IPS DF 6.9 (cell line): ENCODE measurements around the gene FBF1.
"Not testable (repeated sequence)": the region's sequence is repeated elsewhere in the genome, so short reads cannot be mapped to it uniquely, and the experiment has no call there.

Source experiments
- DNase-seq: peaks from one replicate; pipeline ENCODE4 v3.0.0-alpha.2; 2013; ENCODE audit warnings: low read depth, low spot score
- H3K27ac ChIP-seq: one replicate; pipeline ENCODE4 v1.5.1; 2013; ENCODE audit warnings: low read length, control low read depth
- H3K27me3 ChIP-seq: 2 replicates; pipeline ENCODE4 v1.6.1; 2013; ENCODE audit warnings: mild to moderate bottlenecking, low read length; ENCODE audit not compliant: control insufficient read depth, insufficient read depth
- H3K36me3 ChIP-seq: 2 replicates; pipeline ENCODE4 v1.6.1; 2013; ENCODE audit warnings: low read length; ENCODE audit not compliant: control insufficient read depth, insufficient read depth
- H3K4me1 ChIP-seq: 2 replicates; pipeline ENCODE4 v1.6.1; 2013; ENCODE audit warnings: low read length; ENCODE audit not compliant: control insufficient read depth, insufficient read depth
- H3K4me3 ChIP-seq: 2 replicates; pipeline ENCODE4 v1.5.1; 2013; ENCODE audit warnings: mild to moderate bottlenecking, low read length
- H3K9me3 ChIP-seq: 2 replicates; pipeline ENCODE4 v1.6.1; 2013; ENCODE audit warnings: low read length, inconsistent platforms; ENCODE audit not compliant: control insufficient read depth, insufficient read depth
- WGBS: extraction: QIAGEN DNeasy Blood & Tissue Kit; methylation state at CpG from one replicate; pipeline ENCODE4 v1.1.7; 2013; ENCODE audit warnings: mixed read lengths, missing lambda C conversion rate; ENCODE audit not compliant: insufficient read length, insufficient coverage; 5-methylcytosine and 5-hydroxymethylcytosine counted together

The FBF1 gene

DNA sequence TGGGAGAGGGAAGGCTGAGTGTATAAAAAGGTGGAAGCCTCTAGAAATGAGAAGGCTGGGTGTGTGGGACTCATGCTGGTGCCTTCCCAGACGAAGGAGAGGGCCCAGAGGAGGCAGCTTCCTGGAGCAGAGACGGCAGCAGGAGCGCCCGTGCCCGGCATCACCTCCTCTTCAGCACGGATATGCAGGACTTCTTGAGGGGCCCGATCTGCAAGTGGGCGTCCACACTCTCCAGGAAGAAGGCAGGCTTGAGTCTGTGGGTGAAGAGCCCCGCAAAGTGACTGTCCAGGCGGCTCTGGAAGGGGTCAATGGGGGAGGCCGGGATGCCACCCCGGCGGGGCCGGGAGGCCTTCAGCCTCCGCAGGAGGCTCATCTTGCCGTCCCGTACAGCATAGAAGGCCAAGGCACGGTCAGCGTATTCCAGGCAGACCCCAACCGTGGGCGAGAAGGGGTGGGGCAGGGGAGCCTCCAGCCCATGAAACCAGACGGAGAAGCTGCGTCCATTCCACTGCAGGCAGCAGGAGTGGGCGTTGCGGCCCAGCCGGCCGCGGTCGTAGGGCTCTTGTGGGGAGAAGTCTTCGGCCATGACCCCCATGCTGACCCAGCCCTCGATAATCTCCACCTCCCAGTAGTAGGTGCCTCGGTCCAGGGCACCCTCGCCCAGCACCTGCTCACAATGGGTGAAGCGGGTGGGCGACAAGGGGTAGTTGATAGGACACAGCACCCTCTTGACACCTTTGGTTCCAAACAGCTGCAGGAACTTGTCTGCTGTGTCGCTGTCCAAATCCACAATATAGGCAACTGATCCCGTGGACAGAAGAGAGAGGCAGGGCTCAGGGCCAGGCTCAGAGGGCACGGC lies 66.3 kb downstream of the FBF1 start:
- H3K27ac ChIP-seq = no peak overlapping the region
- H3K27me3 ChIP-seq = peaks cover 2% of the 10 kb centered on the region; the same call in 1 of the 2 replicates
- no peaks in the 10 kb centered on the region for H3K9me3 ChIP-seq
- H3K36me3 ChIP-seq = no peaks in the 10 kb centered on the region
- WGBS = no CpG with 5 or more reads among the region's 38 CpGs
- H3K4me3 ChIP-seq = no peak overlapping the region
- no peak for DNase-seq
- H3K4me1 ChIP-seq = peaks cover 7% of the 10 kb centered on the region; the same call in 1 of the 2 replicates

DNA sequence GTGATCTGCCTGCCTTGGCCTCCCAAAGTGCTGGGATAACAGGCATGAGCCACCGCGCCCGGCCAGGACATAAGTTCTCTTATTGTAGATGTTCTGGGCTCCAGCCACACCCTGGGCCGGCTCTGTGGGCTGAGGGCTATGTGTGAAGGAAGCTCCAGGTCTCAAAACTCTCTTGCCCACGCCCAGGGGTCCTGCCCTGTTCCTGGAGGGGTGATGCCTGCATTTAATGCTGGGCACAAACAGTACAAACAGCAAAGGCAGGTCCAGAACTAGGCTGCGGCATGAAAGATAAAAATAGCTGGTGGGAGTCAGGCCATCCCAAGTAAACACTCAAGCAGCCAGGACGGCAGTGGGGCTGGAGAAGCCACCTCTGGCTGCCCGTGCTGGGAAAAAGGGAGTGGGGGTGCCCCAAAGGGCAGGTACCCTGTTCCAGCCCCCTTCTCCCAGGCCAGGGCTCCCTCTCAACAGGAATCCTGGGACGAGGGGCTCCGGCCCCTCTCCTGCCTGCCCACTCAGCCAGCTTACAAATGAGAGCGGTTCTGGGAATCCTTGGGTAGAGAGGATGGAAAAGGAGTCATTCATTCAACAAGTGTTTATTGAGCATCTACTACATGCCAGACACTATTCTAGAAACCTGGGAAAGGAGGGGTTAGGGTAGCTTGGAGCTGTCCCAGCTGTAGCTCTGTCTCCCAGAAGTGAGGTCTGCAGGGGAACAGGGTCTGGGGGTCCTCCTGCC lies 67.1 kb downstream of the FBF1 start:
- Histone ChIP-seq H3K27me3 (peaks cover 2% of the 10 kb centered on the region; the same call in 1 of the 2 replicates), H3K36me3 (no peaks in the 10 kb centered on the region), H3K27ac (no peak overlapping the region), H3K9me3 (no peaks in the 10 kb centered on the region), H3K4me1 (peaks cover 7% of the 10 kb centered on the region; the same call in 1 of the 2 replicates), H3K4me3 (no peak overlapping the region)
- WGBS = no CpG with 5 or more reads among the region's 11 CpGs
- no peak for DNase-seq

DNA sequence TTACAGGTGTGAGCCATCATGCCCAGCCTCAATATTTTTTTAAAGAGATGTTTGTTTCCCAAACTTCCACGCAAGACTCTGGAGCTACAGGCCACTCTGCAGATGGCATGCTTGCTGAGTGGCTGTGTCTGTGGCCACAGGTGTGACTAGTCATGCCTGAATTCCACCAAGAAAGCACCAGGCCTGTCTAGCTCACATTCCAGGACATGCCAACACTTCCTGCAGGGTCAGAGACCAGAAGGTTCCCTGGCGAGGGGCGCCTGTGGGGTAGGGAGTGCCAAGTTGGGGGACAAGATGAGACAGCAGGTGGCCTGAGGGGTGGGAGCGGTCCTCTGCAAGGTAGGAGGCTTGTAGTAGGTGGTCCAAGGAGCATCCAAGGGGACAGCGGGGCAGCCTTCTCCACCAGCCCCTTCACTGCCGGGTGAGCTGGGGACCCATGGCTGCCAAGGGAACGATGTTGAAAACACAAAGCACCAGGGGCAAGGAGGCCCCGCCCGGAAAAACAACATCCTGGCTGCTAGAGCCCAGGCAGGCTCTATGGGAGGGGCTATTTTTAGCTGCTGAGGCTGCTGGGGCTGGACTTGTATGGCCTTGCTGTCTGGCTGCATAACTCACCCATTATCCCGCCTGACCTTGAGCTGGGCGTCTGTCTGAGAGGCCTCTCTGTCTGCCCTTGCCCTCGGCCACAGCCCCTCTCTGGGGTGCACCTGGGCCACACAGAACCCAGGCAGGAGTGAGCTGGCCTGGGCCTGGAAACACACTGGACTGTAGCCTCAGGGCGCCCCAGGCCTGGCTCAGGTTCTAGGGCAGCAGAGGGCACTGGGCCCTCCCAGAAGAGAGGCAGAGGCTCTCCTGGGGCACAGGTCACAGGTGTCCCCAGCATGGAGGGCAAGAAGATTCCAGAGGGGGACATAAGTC lies 68.1 kb downstream of the FBF1 start:
- no CpG with 5 or more reads among the region's 13 CpGs for WGBS
- H3K4me3 ChIP-seq = no peak overlapping the region

DNA sequence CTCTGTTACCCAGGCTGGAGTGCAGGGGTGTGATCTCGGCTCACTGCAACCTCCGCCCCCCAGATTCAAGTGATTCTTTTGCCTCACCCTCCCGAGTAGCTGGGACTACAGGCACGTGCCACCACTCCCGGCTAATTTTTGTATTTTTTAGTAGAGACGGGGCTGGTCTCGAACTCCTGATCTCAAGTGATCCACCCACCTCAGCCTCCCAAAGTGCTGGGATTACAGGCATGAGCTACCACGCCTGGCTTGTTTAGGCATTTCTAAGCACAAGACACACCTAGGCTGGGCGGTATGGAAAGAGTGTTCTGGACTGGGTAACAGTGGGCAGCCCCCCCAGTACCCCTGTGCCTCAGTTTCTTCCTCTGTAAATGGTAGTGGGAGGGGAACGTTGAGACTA lies 70.6 kb downstream of the FBF1 start:
- no CpG with 5 or more reads among the region's 10 CpGs for WGBS

More for the DNA sequence above, 68.1 kb downstream of the FBF1 start:
- no peak overlapping the region for H3K27ac ChIP-seq
- H3K36me3 ChIP-seq = no peaks in the 10 kb centered on the region
- H3K27me3 ChIP-seq = peaks cover 2% of the 10 kb centered on the region; the same call in 1 of the 2 replicates
- H3K4me1 ChIP-seq = peaks cover 6% of the 10 kb centered on the region; the same call in 1 of the 2 replicates
- DNase-seq = no peak
- H3K9me3 ChIP-seq = no peaks in the 10 kb centered on the region

DNA sequence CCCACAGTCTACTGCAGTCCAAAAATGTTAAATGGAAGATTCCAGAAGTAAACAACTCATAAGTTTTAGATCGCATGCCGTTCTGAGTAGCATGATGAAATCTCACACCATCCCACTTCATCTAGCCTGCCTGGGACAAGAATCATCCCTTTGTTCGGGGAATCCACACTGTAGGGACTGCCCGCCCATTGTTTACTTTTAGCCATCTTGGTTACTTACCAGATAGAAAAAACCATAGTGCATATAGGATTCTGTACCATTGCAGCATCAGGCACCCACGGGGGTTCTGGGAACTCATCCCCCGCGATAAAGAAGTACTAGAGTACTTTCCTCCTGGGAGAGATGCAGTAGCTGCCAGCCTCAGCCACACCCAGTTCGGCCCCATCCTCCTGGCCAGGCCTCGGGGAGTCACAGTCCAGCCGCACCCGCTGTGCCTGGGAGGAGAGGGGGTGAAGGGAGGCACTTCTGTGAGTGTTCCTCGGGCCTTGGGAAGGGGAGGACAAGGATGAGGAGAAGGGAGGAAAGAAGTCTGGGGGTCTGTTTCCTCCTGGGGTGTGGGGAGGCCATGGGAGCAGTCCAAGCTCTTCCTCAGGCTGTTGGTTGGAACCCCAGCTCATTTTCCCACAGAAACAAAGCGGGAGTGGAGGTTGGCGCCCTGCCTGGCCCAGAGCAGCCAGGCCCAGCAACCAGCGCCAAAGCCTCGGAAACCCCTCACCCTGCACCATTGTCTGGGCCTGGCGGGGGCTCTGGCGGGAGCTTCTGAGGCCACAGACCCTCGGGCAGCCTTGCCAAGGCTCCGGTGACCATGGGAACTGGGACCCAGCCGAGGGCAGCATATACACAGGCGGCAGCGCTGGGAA lies 71.3 kb downstream of the FBF1 start:
- Histone ChIP-seq H3K27me3 (no peaks in the 10 kb centered on the region), H3K4me1 (peaks cover 2% of the 10 kb centered on the region), H3K4me3 (no peak overlapping the region), H3K27ac (no peak overlapping the region), H3K9me3 (no peaks in the 10 kb centered on the region), H3K36me3 (no peaks in the 10 kb centered on the region)
- no CpG with 5 or more reads among the region's 23 CpGs for WGBS
- no peak for DNase-seq

More for the DNA sequence above, 70.6 kb downstream of the FBF1 start:
- H3K4me3 ChIP-seq, H3K27me3 ChIP-seq, DNase-seq, H3K36me3 ChIP-seq, H3K9me3 ChIP-seq, H3K27ac ChIP-seq, H3K4me1 ChIP-seq: not testable (repeated sequence)

DNA sequence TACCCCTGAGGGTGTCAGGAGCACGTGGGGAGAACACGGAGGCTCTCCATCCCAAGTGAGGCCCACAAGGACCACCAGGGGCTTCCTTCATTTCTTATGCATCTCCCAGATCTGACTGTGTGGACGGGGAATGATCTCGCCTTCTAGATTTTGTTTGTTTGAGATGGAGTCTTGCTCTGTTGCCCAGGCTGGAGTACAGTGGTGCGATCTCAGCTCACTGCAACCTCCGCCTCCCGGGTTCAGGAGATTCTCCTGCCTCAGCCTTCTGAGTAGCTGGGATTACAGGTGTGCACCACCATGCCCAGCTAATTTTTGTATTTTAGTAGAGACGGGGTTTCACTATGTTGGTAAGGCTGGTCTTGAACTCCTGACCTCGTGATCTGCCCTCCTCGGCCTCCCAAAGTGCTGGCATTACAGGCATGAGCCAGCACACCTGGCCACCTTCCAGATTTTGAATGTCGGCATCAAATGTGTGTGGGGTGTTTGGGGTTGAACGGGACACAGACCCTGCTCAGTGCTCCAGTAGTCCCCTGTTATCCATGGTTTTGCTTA lies 72.0 kb downstream of the FBF1 start:
- not testable (repeated sequence) for H3K9me3 ChIP-seq, H3K27me3 ChIP-seq, H3K36me3 ChIP-seq, DNase-seq, H3K4me1 ChIP-seq, H3K4me3 ChIP-seq, H3K27ac ChIP-seq
- no CpG with 5 or more reads among the region's 12 CpGs for WGBS

DNA sequence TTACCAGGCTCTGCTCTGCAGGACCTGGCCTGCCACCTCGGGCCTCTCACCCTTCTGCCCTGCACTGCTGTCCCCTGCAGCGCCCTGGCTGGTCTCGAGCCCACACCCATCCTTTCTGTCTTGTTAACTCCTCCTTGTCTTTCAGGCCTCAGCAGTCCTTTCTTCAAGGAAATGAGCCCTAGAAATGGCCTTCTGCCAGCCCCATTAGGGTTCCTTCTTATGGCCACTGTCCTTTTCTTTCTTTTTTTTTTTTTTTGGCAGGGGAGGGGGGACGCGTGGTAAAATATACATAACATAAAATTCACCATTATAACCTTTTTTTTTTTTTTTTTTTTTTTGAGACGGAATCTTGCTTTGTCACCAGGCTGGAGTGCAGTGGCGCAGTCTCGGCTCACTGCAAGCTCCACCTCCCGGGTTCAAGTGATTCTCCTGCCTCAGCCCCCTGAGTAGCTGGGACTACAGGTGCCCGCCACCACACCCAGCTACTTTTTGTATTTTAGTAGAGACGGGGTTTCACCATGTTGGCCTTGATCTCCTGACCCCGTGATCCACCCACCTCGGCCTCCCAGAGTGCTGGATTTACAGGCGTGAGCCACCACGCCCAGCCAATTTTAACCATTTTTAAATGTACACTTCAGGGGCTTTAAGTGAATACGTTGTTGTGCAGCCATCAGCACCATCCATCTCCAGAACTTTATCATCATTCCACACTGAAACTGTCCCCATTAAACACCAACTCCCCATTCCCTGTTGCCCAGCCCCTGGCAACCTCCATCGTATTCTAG lies 75.2 kb downstream of the FBF1 start:
- H3K4me3 ChIP-seq, H3K36me3 ChIP-seq, H3K4me1 ChIP-seq, H3K9me3 ChIP-seq, DNase-seq, H3K27me3 ChIP-seq, H3K27ac ChIP-seq: not testable (repeated sequence)
- WGBS = no CpG with 5 or more reads among the region's 17 CpGs

DNA sequence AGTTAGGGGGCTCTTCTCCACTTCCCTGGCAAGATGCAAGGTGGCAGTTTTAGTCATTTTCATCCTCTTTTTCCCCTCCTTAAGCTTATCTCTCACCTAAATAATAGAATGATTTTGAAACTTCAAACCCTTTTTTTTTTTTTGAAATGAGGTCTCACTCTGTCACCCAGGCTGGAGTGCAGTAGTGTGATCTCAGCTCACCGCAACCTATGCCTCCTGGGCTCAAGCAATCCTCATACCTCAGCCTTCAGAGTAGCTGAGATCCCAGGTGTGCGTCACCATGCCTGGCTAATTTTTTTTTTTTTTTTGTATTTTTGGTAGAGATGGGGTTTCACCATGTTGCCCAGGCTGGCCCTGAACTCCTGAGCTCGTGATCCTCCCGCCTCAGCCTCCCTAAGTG lies 76.0 kb downstream of the FBF1 start:
- not testable (repeated sequence) for DNase-seq

DNA sequence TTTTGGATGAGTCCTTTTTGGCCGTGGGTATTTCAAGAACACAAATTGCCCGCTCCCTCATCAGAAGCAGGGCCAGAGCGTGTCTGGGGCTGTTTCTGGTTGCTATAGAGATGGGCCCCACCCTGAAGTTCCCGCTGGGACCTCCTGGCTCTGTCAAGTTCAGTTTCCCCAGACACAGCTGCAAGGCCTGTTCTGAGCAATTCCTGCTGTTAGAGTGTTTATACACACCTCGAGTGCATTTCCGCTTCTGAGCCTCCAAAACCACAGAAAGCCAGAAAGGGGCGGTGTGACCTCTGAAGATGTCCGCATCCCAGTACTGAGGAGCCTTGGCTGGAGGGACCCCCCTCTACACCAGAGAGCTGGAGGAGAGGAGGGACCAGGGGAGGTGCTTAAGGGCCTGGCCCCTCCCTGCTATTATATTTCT lies 76.4 kb downstream of the FBF1 start:
- WGBS = no CpG with 5 or more reads among the region's 8 CpGs
- no peak overlapping the region for H3K27ac ChIP-seq
- H3K36me3 ChIP-seq = no peaks in the 10 kb centered on the region
- DNase-seq = no peak
- no peaks in the 10 kb centered on the region for H3K9me3 ChIP-seq
- H3K27me3 ChIP-seq = no peaks in the 10 kb centered on the region
- peaks cover 2% of the 10 kb centered on the region; the same call in 1 of the 2 replicates for H3K4me1 ChIP-seq
- no peak overlapping the region for H3K4me3 ChIP-seq

More for the DNA sequence above, 76.0 kb downstream of the FBF1 start:
- no CpG with 5 or more reads among the region's 4 CpGs for WGBS
- not testable (repeated sequence) for H3K4me3 ChIP-seq, H3K9me3 ChIP-seq, H3K27ac ChIP-seq, H3K36me3 ChIP-seq, H3K27me3 ChIP-seq, H3K4me1 ChIP-seq
